GM20000 (cell line): ENCODE results near the gene CNGA3.
A peak's percentile ranks its signal among the peaks of the same experiment; 100 is the strongest.
"Not testable (repeated sequence)": the region's sequence is repeated elsewhere in the genome, so short reads cannot be mapped to it uniquely, and the experiment has no call there.

Source experiments
- DNase-seq: peaks from one replicate; pipeline ENCODE4 v3.0.0; 2012; ENCODE audit warnings: low spot score
- TF ChIP-seq, protein P1 (sequence below): IDR thresholded peaks from 2 replicates; pipeline ENCODE4 v1.5.1; 2012; ENCODE audit warnings: mild to moderate bottlenecking, control low read depth; ENCODE audit errors: extremely low read depth, missing control alignments

The CNGA3 gene

DNA sequence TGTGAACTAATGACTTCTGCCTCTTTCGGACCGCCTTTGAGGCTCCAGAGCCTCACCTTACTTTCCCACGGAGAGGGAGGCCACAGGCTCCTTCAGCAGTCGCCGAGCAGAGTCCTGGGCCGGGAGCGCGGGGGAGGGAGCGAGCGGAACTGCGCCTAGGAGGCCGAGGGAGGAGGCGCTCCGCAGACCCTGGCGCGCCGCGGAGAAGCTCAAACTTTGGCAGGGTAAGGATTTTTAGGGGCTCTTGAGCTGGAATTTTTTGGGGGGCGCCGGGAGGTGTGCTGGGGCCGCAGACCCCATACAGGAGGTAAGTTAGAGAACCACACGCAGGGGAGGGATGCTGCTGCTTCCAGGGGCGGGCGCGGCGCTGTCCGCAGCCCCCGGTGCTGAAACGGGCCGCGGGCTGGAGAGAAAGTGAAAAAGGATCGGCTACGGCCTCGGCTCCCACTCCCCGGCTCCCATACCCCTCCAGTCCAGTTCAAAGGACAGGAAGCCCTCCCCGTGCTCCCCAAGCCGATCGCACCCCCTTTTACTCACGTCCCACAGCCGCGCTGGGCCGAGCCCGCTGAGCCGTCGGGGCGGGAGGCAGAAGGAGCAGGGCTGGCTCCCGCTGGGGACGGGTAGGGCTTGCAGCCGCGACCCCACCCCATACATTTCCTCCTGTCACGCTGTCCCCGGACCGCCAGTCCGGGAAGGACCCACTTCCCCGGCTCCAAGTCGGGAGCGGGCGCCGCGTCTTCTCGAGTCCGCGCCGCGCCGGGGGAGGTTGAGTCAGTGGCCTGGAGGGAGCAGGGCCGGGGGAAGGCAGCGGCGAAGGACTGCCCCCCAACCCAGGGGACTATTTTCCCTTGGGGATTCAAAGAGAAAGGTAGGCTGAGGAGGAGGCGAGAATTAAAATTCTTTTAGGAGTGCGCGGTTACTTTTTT, at the start of gene CNGA3:
Gene CNGA3 (plus strand): TSS at position 146 of the 926 bp plus-strand sequence. CDS start 23,520 bp downstream, outside the sequence.
- TF ChIP-seq, protein P1, sequence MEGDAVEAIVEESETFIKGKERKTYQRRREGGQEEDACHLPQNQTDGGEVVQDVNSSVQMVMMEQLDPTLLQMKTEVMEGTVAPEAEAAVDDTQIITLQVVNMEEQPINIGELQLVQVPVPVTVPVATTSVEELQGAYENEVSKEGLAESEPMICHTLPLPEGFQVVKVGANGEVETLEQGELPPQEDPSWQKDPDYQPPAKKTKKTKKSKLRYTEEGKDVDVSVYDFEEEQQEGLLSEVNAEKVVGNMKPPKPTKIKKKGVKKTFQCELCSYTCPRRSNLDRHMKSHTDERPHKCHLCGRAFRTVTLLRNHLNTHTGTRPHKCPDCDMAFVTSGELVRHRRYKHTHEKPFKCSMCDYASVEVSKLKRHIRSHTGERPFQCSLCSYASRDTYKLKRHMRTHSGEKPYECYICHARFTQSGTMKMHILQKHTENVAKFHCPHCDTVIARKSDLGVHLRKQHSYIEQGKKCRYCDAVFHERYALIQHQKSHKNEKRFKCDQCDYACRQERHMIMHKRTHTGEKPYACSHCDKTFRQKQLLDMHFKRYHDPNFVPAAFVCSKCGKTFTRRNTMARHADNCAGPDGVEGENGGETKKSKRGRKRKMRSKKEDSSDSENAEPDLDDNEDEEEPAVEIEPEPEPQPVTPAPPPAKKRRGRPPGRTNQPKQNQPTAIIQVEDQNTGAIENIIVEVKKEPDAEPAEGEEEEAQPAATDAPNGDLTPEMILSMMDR: no peak
- peak; percentile 45 for DNase-seq

DNA sequence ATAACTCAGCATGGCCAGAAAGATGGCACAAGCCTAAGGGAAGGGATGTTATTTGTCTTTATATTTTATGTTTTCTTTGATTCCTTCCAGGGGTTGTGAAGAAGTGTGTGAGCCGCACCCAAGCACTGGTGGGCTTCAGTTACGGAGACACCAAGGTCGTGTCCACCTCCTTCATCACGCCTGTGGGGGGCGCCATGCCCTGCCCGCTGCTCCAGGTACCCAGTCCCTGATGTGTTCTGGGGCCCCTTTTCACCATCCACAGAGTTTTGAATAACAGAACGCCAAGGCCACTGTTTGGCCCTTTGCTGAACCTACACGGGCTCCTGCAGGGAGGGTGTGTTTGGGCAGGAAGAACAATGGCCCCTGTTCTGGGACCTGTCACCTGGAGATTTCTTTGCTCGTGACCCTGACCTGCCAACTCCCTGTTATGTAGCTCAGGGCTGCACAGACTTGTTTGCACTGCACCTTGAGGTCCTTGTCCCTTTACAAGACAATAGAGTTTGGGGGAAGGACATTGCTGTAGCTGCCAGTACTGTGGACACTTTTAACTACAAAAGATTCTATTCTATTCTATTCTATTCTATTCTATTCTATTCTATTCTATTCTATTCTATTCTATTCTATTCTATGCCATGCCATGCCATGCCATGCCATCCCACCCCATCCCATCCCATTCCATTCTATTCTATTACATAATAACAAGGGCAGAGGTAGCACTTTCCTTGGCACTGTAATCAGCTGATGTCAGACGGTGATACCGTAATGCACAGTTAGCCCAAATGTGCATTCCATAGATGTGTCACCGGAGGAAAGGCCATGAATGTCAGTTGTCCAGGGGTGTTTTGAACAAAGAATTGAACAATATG, 48.2 kb upstream of the CNGA3 start:
- DNase-seq: no peak

DNA sequence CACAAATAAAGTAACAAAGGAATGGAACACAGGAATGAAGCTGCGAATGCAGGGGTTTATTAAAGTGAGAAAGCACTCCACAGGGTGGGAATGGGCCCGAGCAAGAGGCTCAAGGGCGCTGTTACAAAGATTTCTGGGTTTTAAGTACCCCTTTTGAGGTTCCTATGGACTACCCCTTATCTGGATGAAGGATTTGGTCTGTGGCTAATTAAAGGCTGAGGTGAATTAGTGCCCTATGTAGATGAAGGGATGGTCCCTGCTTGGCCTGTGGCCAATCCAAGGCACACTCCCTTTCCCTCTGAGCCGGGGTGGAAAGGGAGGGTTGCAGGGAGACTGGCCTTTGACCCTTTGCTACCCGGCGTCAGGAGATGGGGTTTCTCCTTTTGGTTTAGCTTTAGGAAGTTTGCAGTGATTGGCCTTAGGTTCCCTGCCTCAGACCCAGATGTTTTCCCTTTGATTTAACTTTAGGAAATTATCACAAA, 47.5 kb upstream of the CNGA3 start:
- TF ChIP-seq, protein P1: no peak
- no peak for DNase-seq

More for the DNA sequence above, 48.2 kb upstream of the CNGA3 start:
- TF ChIP-seq, protein P1: no peak

DNA sequence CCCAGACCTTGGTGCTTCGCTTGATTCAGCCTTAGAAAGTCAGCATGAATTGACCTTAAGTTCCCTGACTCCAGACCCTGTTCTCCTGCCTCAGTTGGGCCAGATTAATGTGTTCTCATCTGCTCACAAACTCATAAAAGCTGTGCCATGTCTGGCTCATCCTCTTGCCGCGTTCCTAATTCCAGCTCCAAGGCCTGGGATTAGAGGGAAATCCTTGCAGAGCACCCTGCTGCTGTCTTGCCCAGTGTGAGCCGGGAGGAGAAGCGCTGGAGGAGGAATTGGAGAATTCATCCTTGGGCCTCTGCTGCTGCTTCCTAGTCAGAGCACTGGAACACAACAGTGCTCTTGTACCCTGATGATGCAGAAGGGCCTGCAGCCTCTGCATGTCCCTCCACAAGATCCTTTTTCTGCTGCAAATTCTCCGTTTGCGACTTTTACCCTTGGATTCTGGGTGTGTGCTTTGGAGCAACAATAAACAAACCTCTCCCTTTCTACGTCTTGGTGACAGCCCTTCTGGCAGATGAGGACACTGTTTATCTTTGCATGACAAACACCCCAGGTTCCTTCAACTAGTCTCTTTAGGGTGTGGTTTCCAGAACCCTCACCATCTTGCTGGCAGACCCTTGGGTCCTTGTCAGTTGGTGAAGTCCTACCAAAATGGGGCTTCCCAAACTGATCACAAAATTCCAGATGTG, 46.9 kb upstream of the CNGA3 start:
- no peak for DNase-seq
- TF ChIP-seq, protein P1: no peak

DNA sequence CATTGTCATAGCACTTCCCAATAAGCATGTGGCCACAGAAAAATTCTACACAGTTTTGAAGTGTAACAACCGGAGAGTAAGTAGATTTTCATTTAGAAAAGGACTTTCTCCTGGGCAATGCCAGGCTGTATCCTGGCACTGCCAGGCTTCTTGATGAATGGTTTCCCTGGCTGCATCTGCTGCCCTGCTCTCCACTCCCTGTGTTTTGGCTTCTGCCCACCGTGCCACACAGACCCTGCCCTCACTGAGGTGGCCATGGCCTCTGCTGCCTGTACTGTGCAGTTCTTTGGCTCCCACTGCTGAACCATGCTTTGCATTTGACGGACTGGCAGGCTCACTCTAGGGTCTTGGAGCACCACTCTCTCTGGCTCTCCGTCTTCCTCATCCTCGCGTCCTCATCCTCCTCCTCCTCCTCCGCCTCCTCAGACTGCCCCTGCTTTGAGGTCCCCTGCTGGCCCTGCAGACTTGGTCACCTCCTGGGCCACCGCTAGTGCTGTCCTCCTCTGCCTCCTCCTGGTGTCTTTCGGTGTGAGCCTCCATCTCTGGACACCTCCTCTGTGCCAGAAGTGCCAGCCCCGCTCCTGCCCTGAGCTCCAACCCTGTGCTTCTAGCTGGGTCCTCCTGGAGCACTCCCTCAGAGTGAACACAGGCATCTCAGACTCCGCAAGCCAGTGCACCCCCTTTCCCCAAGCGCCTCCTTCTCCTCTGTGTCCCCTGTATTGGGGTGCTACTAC, 45.9 kb upstream of the CNGA3 start:
- DNase-seq: no peak
- TF ChIP-seq, protein P1: no peak

DNA sequence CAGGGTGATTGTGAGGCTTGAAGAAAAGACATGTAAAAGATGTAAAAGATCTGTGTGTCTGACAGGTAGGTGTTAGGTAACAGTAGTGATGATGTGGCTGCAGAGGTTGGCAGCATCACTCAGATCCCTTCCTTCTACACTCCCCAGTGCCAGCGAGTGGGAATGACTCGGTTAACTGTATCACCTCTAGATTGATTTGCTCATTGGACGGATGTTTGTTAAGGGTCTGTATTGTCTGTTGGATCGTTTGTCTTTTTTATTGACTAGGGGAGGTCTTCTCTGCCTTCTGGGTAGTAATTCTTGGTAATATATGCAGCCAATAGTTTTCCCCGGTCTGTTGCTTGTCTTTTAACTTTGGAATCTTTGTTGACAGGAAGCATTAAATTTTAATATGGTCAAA, 44.8 kb upstream of the CNGA3 start:
- TF ChIP-seq, protein P1: no peak
- DNase-seq: no peak

DNA sequence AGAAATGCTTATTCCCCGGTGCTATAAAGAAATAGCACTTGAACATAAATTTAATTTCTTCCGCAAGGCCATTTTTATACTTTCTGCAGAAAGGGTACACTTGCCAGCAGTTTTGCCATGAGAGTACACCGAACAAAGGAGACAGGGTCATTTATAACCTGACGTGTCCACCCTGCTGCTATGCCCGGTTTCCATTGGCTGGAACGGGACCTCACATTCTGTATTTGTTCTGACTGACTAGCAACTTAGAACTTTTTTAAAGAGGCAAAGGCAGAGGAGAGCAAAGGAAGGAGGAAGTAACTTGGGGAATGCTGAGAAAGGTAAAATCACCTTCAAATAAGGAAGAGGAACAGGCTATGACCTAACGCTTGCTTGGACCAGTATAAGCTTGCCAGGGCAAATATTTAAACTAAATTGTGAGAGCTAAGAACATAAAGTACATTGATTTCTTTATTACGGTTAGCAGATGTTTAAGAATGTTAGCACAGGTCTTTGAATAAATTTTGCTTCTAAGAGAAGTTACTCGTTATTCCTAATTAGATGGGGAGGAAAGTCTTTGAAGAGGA, 39.0 kb upstream of the CNGA3 start:
- not testable (repeated sequence) for DNase-seq
